Epithelial cell of prostate (primary cell): ENCODE measurements around the gene TRAPPC8.
"Not testable (repeated sequence)": the region's sequence is repeated elsewhere in the genome, so short reads cannot be mapped to it uniquely, and the experiment has no call there.

Experiments
- DNase-seq: peaks from one replicate; pipeline ENCODE4 v3.0.0-alpha.2; 2011; ENCODE audit warnings: low read depth, low spot score
- H3K27ac ChIP-seq: fragments of 450-650 bp; 2 replicates; pipeline ENCODE4 v1.5.1; 2017; ENCODE audit warnings: mild to moderate bottlenecking

The TRAPPC8 gene

GRCh38 chr18:31877900-31878299 lies 65.0 kb downstream of the TRAPPC8 start:
- H3K27ac ChIP-seq, result no peak overlapping the region
- DNase-seq, result no peak

- no peak for DNase-seq
- H3K27ac ChIP-seq, result peak overlapping the region; percentile 31
These were observed 66.2 kb downstream of the TRAPPC8 start for GRCh38 chr18:31876707-31877106.

- no peak for DNase-seq
- H3K27ac ChIP-seq, result no peak overlapping the region
These were observed 67.6 kb downstream of the TRAPPC8 start for GRCh38 chr18:31875301-31875700.

- no peak for DNase-seq
These were observed 79.8 kb downstream of the TRAPPC8 start for GRCh38 chr18:31863103-31863502.

GRCh38 chr18:31860488-31860887 lies 82.4 kb downstream of the TRAPPC8 start:
- H3K27ac ChIP-seq, result no peak overlapping the region
- DNase-seq, result no peak

More at GRCh38 chr18:31863103-31863502, 79.8 kb downstream of the TRAPPC8 start:
- no peak overlapping the region for H3K27ac ChIP-seq

- H3K27ac ChIP-seq, result no peak overlapping the region
- DNase-seq, result no peak
These were observed 85.3 kb downstream of the TRAPPC8 start for GRCh38 chr18:31857526-31858106.

GRCh38 chr18:31850844-31851243 lies 92.1 kb downstream of the TRAPPC8 start:
- H3K27ac ChIP-seq, result no peak overlapping the region
- DNase-seq, result no peak

- H3K27ac ChIP-seq, result no peak overlapping the region
- DNase-seq, result no peak
These were observed 102.4 kb downstream of the TRAPPC8 start for GRCh38 chr18:31840499-31840898.

- DNase-seq, result no peak
- no peak overlapping the region for H3K27ac ChIP-seq
These were observed 105.0 kb downstream of the TRAPPC8 start for GRCh38 chr18:31837879-31838278.

GRCh38 chr18:31835528-31836133 lies 107.3 kb downstream of the TRAPPC8 start:
- no peak overlapping the region for H3K27ac ChIP-seq
- no peak for DNase-seq

- no peak for DNase-seq
- H3K27ac ChIP-seq, result no peak overlapping the region
These were observed 111.0 kb downstream of the TRAPPC8 start for GRCh38 chr18:31831903-31832302.

- DNase-seq, result no peak
- no peak overlapping the region for H3K27ac ChIP-seq
These were observed 112.2 kb downstream of the TRAPPC8 start for GRCh38 chr18:31830686-31831085.

- no peak for DNase-seq
These were observed 114.3 kb downstream of the TRAPPC8 start for GRCh38 chr18:31828613-31829012.

GRCh38 chr18:31826673-31827325 lies 116.1 kb downstream of the TRAPPC8 start:
- DNase-seq, H3K27ac ChIP-seq: not testable (repeated sequence)

More at GRCh38 chr18:31828613-31829012, 114.3 kb downstream of the TRAPPC8 start:
- H3K27ac ChIP-seq, result no peak overlapping the region

- H3K27ac ChIP-seq, result no peak overlapping the region
- DNase-seq, result no peak
These were observed 117.2 kb downstream of the TRAPPC8 start for GRCh38 chr18:31825772-31826171.

- DNase-seq, result no peak
- H3K27ac ChIP-seq, result no peak overlapping the region
These were observed 121.3 kb downstream of the TRAPPC8 start for GRCh38 chr18:31821545-31822171.

- DNase-seq, result no peak
- no peak overlapping the region for H3K27ac ChIP-seq
These were observed 123.1 kb downstream of the TRAPPC8 start for GRCh38 chr18:31819925-31820229.

GRCh38 chr18:31819106-31819924 lies 123.6 kb downstream of the TRAPPC8 start:
- no peak for DNase-seq
- H3K27ac ChIP-seq, result no peak overlapping the region

GRCh38 chr18:31814132-31814531 lies 128.8 kb downstream of the TRAPPC8 start:
- DNase-seq, result no peak
- no peak overlapping the region for H3K27ac ChIP-seq

GRCh38 chr18:31810336-31811130 lies 132.4 kb downstream of the TRAPPC8 start:
- not testable (repeated sequence) for DNase-seq, H3K27ac ChIP-seq
